Endothelial cell of umbilical vein (primary cell): ENCODE measurements around the gene ALDH1A3. TPM values are rescaled to one million over a fixed set of nuclear protein-coding genes. Genes with fewer than 3 reads are reported as not detected.

Experiments used
- BruUV-seq: library from RNA; stranded (reverse); fragments of 400-500 nt; replicated peaks from 2 replicates; lab custom pipeline; 2021; lab: Mats Ljungman, UMichigan
- CTCF ChIA-PET: fragments of 300-600, 350-600 bp; sonication (Branson Sonifier 250); formaldehyde crosslinking; loops from one replicate; lab custom pipeline; 2021; ENCODE audit warnings: antibody characterized with exemption, inconsistent platforms; lab: Charles Lee
- POLR2A ChIA-PET: fragments of 300-600, 350-600 bp; sonication (Branson Sonifier 250); formaldehyde crosslinking; loops from one replicate; lab custom pipeline; 2021; ENCODE audit warnings: antibody characterized with exemption, inconsistent platforms; lab: Charles Lee
- DNase-seq: peaks from one replicate; pipeline ENCODE4 v3.0.0-alpha.2; 2011; ENCODE audit warnings: low read depth, low spot score
- FAIRE-seq: peaks from 2 replicates; lab custom pipeline; 2011; peaks lifted over from hg19 to GRCh38; lab: Jason Lieb, UNC
- H2AFZ ChIP-seq: 2 replicates; pipeline ENCODE4 v1.6.0; 2012; ENCODE audit warnings: low read depth, low read length, control low read depth, inconsistent platforms
- H3K27ac ChIP-seq: 2 replicates; pipeline ENCODE4 v1.5.1; 2011; ENCODE audit warnings: low read depth, mild to moderate bottlenecking, control low read depth, low read length, moderate library complexity; ENCODE audit not compliant: insufficient read depth
- H3K27me3 ChIP-seq, 2 experiments: 2 replicates each; pipeline versions ENCODE4 v1.6.0 to v1.6.1; 2011; ENCODE audit warnings: low read length in 2 of 2, mixed read lengths in 1 of 2; ENCODE audit not compliant: control insufficient read depth in 2 of 2, insufficient read depth in 2 of 2
- H3K36me3 ChIP-seq, 2 experiments: 2 replicates in 1 of 2; 3 replicates in 1 of 2; pipeline ENCODE4 v1.5.1; 2011; ENCODE audit warnings: low read length in 2 of 2, mild to moderate bottlenecking in 1 of 2, moderate library complexity in 1 of 2; ENCODE audit not compliant: control insufficient read depth in 2 of 2, insufficient read depth in 2 of 2; ENCODE audit errors: extremely low read depth in 1 of 2
- H3K4me1 ChIP-seq: 3 replicates; pipeline ENCODE4 v1.5.1; 2011; ENCODE audit warnings: mild to moderate bottlenecking, low read length; ENCODE audit not compliant: control insufficient read depth, insufficient read depth; ENCODE audit errors: extremely low read depth
- H3K4me2 ChIP-seq: 2 replicates; pipeline ENCODE4 v1.6.1; 2011; ENCODE audit warnings: low read length, control low read depth, mixed read lengths; ENCODE audit not compliant: insufficient read depth
- H3K4me3 ChIP-seq, 3 experiments: fragments of 200-600 bp in 1 of 3; sonication (generic), shearing (Covaris generic) in 1 of 3; replicated peaks in 1 of 3; 2 replicates each; pipeline ENCODE4 v1.5.1; 2011 to 2016; ENCODE audit warnings: control low read depth in 3 of 3, low read length in 3 of 3, mild to moderate bottlenecking in 2 of 3, inconsistent platforms in 1 of 3, low read depth in 1 of 3, moderate library complexity in 1 of 3; ENCODE audit not compliant: insufficient read depth in 1 of 3
- H3K79me2 ChIP-seq: 2 replicates; pipeline ENCODE4 v1.6.0; 2012; ENCODE audit warnings: low read length, inconsistent platforms; ENCODE audit not compliant: control insufficient read depth, insufficient read depth
- H3K9ac ChIP-seq: replicated peaks from 2 replicates; pipeline ENCODE3; 2011; ENCODE audit warnings: low read length, control low read depth; ENCODE audit not compliant: insufficient read depth; ENCODE audit errors: extremely low read depth
- H3K9me1 ChIP-seq: replicated peaks from 3 replicates; pipeline ENCODE4 v1.6.0; 2011; ENCODE audit warnings: mild to moderate bottlenecking, low read length; ENCODE audit not compliant: control insufficient read depth, insufficient read depth; ENCODE audit errors: extremely low read depth
- H3K9me3 ChIP-seq: replicated peaks from 2 replicates; pipeline ENCODE4 v1.5.1; 2012; ENCODE audit warnings: low read length, inconsistent platforms; ENCODE audit not compliant: control insufficient read depth, insufficient read depth
- H4K20me1 ChIP-seq: replicated peaks from 2 replicates; pipeline ENCODE3; 2011; ENCODE audit warnings: mild to moderate bottlenecking, low read length; ENCODE audit not compliant: control insufficient read depth, insufficient read depth; ENCODE audit errors: extremely low read depth
- CTCF ChIP-seq, 2 donors: IDR thresholded peaks; 1 replicate in 1 of 2; 2 replicates in 1 of 2; pipeline ENCODE4 v1.5.1; 2011; ENCODE audit warnings: low read length in 2 of 2, mild to moderate bottlenecking in 2 of 2, moderate library complexity in 2 of 2, control low read depth in 1 of 2, inconsistent platforms in 1 of 2, low read depth in 1 of 2; ENCODE audit not compliant: insufficient read depth in 1 of 2; ENCODE audit errors: extremely low read depth in 1 of 2
- EZH2 ChIP-seq: IDR thresholded peaks from 2 replicates; pipeline ENCODE4 v1.6.1; 2012; ENCODE audit warnings: borderline replicate concordance, low read depth, mild to moderate bottlenecking, moderate library complexity, low read length, inconsistent platforms; ENCODE audit not compliant: severe bottlenecking
- FOS ChIP-seq: IDR thresholded peaks from 2 replicates; pipeline ENCODE4 v1.6.1; 2011; ENCODE audit warnings: mild to moderate bottlenecking, low read length, moderate library complexity, borderline replicate concordance; ENCODE audit not compliant: insufficient read depth
- GATA2 ChIP-seq: IDR thresholded peaks from 2 replicates; pipeline ENCODE4 v1.7.0; 2011; ENCODE audit warnings: low read depth, mild to moderate bottlenecking, moderate library complexity, mixed read lengths, low read length; ENCODE audit not compliant: insufficient read length, insufficient read depth
- JUN ChIP-seq: IDR thresholded peaks from 2 replicates; pipeline ENCODE4 v1.6.1; 2011; ENCODE audit warnings: borderline replicate concordance, low read depth; ENCODE audit not compliant: insufficient read length, insufficient read depth
- MAX ChIP-seq: IDR thresholded peaks from 2 replicates; pipeline ENCODE4 v1.6.1; 2011; ENCODE audit not compliant: insufficient read depth, insufficient read length
- MYC ChIP-seq: IDR thresholded peaks from one replicate; pipeline ENCODE4 v1.6.1; 2011; ENCODE audit warnings: mild to moderate bottlenecking, low read depth, low read length
- POLR2A ChIP-seq: IDR thresholded peaks from 2 replicates; pipeline ENCODE4 v1.6.1; 2012; ENCODE audit warnings: low read depth, mild to moderate bottlenecking, control low read depth, low read length
- POLR2AphosphoS5 ChIP-seq: IDR thresholded peaks from 2 replicates; pipeline ENCODE4 v1.6.1; 2012; ENCODE audit warnings: low read depth, mild to moderate bottlenecking, control low read depth, low read length, moderate library complexity; ENCODE audit not compliant: insufficient read depth
- dilution Hi-C: fragments of 300-500 bp; cut with MboI; formaldehyde crosslinking; loops from one replicate; pipeline ENCODE4 v1.15.0; 2019; ENCODE audit warnings: low sequenced_read_pairs; ENCODE audit not compliant: extremely low pct_ligation_motif_present
- intact Hi-C: fragments of 100-400 bp; cut with micrococcal nuclease; formaldehyde crosslinking; loops from one replicate; pipeline ENCODE4 v1.10.0; 2022
- polyA plus RNA-seq, 4 experiments: library from polyadenylated mRNA; depleted of rRNA in 3 of 4; stranded (reverse) in 3 of 4; unstranded in 1 of 4; fragments of >200 nt; gene quantifications; 2 replicates each; pipeline versions ENCODE4 v1.2.1 to v1.2.3, GENCODE V29; 2011 to 2012; ENCODE audit warnings: missing spikeins in 1 of 4
- total RNA-seq: library from RNA; stranded (reverse); gene quantifications from 2 replicates; pipeline ENCODE4 v1.2.3, GENCODE V29; 2021

ALDH1A3 gene
- total and polyA plus RNA-seq, 2 donors (not counting 3 experiments of a cell fraction or from before 2014, with no cell fraction given) = 2.8 to 5.8 TPM

- TF ChIP-seq FOS (no peak), POLR2A (no peak), EZH2 (no peak), GATA2 (no peak), MYC (no peak), CTCF (IDR thresholded peaks at IDR 0.05; ENCODE audit: extremely low read depth in 1 of 2, insufficient read depth in 1 of 2, low read depth in 1 of 2, low read length in 2 of 2) (no peak), JUN (no peak)
- FAIRE-seq = no peak
- BruUV-seq = no TSS peak
- dilution Hi-C loops (no loop called here), intact Hi-C loops (no loop called here)
- ChIA-PET CTCF (no interaction called here), POLR2A (no interaction called here)
- no peak overlapping the region for H3K4me2 ChIP-seq
- H3K4me3 ChIP-seq = no peak overlapping the region
- H3K27ac ChIP-seq = no peak overlapping the region
- no peak overlapping the region for H2AFZ ChIP-seq
- no peaks in the 10 kb centered on the region for H3K9me3 ChIP-seq
- no peak for DNase-seq
- no peak overlapping the region for H3K9ac ChIP-seq
- H3K4me1 ChIP-seq = peaks cover 35% of the 10 kb centered on the region
- H3K9me1 ChIP-seq = no peaks in the 10 kb centered on the region
- no peaks in the 10 kb centered on the region for H3K79me2 ChIP-seq
- no peaks in the 10 kb centered on the region for H3K36me3 ChIP-seq
- no peaks in the 10 kb centered on the region for H3K27me3 ChIP-seq
- no peaks in the 10 kb centered on the region for H4K20me1 ChIP-seq
Measured at GRCh38 chr15:100893964-100894295, 14.3 kb downstream of the ALDH1A3 start.

GRCh38 chr15:100895721-100896120 is 16.1 kb downstream of the ALDH1A3 start:
- Histone ChIP-seq H2AFZ (no peak overlapping the region), H3K27ac (no peak overlapping the region), H3K9ac (no peak overlapping the region), H3K79me2 (no peaks in the 10 kb centered on the region), H4K20me1 (no peaks in the 10 kb centered on the region), H3K9me1 (no peaks in the 10 kb centered on the region), H3K27me3 (no peaks in the 10 kb centered on the region), H3K4me2 (no peak overlapping the region), H3K4me1 (peaks cover 29% of the 10 kb centered on the region), H3K4me3 (no peak overlapping the region), H3K36me3 (no peaks in the 10 kb centered on the region), H3K9me3 (no peaks in the 10 kb centered on the region)
- BruUV-seq = no TSS peak
- FAIRE-seq = no peak
- intact Hi-C loops (no loop called here), dilution Hi-C loops (no loop called here)
- no peak for DNase-seq
- ChIA-PET POLR2A (no interaction called here), CTCF (interaction anchor here (0.9 kb wide), 1 partner anchor 23 kb away, joined by 4 read pairs; no protein-coding TSS in a partner anchor)
- TF ChIP-seq POLR2AphosphoS5 = no peak
- no peak for TF ChIP-seq EZH2
- no peak for TF ChIP-seq FOS
- no peak for TF ChIP-seq POLR2A
- TF ChIP-seq MYC = no peak
- no peak for TF ChIP-seq JUN
- TF ChIP-seq GATA2 = no peak
- no peak for TF ChIP-seq CTCF (IDR thresholded peaks at IDR 0.05; ENCODE audit: extremely low read depth in 1 of 2, insufficient read depth in 1 of 2, low read depth in 1 of 2, low read length in 2 of 2)
- no peak for TF ChIP-seq MAX
